ENCODE results near the gene SLC39A1.

DNA sequence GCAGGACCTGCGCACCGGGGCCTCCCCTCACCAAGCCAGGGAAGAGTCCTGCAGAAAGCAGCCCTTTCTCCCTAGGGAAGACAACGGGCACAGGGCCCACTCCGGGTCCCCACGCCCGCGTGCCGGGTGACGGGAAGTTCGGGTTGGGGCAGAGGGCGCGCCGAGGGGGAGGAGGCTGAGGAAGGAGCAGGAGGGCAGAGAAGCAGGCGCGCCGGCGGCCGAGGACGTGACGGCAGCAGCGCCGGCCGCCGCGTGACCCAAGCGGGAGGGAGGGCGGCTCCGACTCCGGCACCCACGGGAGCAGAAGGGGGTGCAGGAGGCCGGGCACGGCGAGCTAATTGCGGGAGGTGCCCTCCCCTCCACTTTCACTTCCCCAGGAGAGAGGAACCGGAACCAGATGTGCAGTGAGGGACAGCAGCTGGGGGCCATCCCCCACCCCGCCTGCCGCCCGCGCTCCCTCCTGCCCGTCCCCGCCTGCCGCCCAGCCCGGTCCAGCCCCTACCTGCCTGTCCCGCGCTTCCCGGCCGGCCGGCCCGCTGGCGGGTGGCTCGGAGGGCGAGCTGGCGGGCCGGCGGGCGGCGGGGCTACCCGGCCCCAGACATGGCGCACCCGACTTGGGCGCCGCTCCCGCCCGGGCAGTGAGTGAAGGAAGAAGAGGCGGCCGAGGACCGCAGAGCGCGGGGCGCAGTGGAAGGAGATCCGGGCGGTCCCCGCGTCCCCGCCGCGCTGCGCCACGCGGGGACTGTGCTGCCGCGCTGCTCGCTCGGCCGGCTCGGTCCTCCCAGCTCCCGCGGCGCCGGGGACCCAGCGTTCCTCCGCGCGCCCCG, 17.3 kb downstream of the SLC39A1 start:
- TF ChIP-seq, protein P1, sequence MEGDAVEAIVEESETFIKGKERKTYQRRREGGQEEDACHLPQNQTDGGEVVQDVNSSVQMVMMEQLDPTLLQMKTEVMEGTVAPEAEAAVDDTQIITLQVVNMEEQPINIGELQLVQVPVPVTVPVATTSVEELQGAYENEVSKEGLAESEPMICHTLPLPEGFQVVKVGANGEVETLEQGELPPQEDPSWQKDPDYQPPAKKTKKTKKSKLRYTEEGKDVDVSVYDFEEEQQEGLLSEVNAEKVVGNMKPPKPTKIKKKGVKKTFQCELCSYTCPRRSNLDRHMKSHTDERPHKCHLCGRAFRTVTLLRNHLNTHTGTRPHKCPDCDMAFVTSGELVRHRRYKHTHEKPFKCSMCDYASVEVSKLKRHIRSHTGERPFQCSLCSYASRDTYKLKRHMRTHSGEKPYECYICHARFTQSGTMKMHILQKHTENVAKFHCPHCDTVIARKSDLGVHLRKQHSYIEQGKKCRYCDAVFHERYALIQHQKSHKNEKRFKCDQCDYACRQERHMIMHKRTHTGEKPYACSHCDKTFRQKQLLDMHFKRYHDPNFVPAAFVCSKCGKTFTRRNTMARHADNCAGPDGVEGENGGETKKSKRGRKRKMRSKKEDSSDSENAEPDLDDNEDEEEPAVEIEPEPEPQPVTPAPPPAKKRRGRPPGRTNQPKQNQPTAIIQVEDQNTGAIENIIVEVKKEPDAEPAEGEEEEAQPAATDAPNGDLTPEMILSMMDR (IDR thresholded peaks at IDR 0.05), result no peak
- TF ChIP-seq TCF7L2 (IDR thresholded peaks at IDR 0.05; ENCODE audit: low read depth, low read length), result no peak
